ENCODE data around the gene RAD51AP1. TPM values are rescaled to one million over a fixed set of nuclear protein-coding genes. Genes with fewer than 3 reads are reported as not detected.

RAD51AP1 gene
- total RNA-seq, 1 donor from 2014 or later = 39.6 TPM

DNA sequence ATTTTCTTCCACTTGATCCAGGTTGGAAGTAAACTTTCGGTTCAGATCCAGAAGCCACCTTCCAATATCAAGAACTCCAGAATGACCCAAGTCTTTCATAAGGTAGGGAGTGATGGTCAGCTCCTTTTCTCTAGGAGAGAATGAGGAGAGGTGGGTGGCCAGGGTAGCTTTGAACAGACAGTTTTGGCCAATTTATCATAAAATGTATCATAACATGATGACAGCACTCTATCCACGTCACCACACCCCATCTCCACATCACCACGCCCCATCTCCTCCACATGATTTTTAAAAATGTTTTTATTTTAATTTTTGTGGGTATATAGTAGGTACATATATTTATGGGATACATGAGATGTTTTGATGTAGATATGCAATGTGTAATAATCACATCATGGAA is 50.2 kb downstream of the RAD51AP1 start:
- intact Hi-C loops (cut with micrococcal nuclease) = no loop called here

DNA sequence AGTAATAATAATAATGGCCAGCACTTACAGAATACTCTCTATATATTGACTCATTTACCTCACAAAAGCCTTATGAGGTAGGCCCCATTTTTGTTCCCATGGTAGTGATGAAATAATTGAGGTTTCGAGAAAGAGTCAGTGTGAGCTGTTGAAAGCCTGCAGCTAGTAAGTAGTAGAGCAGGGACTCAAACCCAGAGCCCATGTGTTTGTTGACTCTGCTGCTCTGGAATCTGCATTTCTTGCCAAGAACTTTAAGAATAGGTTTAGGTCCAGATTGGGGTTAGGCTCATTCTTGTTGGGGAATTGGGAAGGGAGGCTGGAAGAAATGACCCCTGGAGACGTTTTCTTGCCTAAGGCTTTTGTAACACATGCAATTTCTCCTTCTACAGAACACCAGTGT is 51.3 kb downstream of the RAD51AP1 start:
- intact Hi-C loops (cut with micrococcal nuclease) = no loop called here

GRCh38 chr12:4591180-4591687 is 52.5 kb downstream of the RAD51AP1 start:
- intact Hi-C loops (cut with micrococcal nuclease) = no loop called here

DNA sequence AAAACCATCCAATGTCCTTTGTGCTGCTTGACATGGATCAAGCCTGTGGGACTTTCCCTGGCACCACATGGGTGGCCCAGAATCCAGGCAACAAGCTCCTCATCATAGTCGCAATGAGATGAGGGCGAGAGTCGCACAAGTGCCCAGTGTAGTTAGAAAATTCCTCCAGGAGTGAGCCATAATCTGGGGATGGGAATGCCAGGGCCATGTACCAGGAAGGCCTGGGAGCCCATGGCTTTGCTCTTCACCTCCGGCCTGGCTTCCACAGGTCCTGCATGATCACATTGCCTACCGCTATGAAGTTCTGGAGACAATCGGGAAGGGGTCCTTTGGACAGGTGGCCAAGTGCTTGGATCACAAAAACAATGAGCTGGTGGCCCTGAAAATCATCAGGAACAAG is 57.2 kb downstream of the RAD51AP1 start:
- intact Hi-C loops (cut with micrococcal nuclease) = no loop called here

GRCh38 chr12:4603421-4603820 is 64.7 kb downstream of the RAD51AP1 start:
- intact Hi-C loops (cut with micrococcal nuclease) = no loop called here

GRCh38 chr12:4603946-4604345 is 65.3 kb downstream of the RAD51AP1 start:
- intact Hi-C loops (cut with micrococcal nuclease) = loop anchor here (1.0 kb wide), 3 partner anchors 45 to 283 kb away; partner anchors contain the start of genes AKAP3, NDUFA9 and TIGAR

DNA sequence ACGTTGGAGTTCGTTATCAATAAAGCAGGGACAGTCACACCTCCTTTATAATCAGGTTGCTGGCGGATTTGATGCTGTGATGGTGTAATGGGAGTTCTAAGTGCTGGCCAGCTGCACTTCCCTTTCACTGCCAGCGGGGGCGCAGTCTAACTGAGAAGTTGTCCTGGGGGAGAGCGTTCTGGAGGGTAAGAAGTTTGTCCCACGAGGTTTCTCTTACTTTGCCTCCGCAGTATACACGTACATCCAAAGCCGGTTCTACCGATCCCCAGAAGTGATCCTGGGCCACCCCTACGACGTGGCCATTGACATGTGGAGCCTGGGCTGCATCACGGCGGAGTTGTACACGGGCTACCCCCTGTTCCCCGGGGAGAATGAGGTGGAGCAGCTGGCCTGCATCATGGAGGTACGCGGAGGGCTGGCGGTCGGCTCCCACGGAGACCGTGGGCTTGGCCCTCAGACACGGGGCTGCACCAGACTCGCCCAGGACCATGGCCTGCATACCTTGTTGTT is 66.0 kb downstream of the RAD51AP1 start:
- intact Hi-C loops (cut with micrococcal nuclease) = loop anchor here (1.0 kb wide), 3 partner anchors 45 to 283 kb away; partner anchors contain the start of genes AKAP3, NDUFA9 and TIGAR

GRCh38 chr12:4607056-4607455 is 68.4 kb downstream of the RAD51AP1 start:
- intact Hi-C loops (cut with micrococcal nuclease) = no loop called here

DNA sequence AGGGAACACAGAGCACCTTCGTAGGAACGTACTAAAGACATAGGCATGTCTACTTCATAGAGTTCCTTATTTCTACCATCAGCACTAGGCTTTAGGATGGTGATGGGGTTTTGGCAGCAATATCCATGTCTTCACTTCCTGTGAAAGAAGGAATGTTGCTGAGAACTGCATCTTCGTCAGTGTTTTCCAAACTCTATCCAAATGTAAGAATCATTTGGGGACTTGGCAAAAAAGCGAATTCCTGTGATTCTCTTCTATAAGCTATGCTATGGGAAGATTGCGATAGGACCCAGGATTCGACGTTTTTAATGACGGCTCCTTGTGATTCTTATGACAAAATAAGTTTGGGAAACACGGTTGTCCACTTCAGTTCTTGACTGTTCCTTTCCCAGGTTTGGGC is 70.4 kb downstream of the RAD51AP1 start:
- intact Hi-C loops (cut with micrococcal nuclease) = no loop called here

Other genes starting within 250 kb of the RAD51AP1 start
- 7.8 and 11.0 TPM in 2 replicates for gene TIGAR, start 217.7 kb upstream of the RAD51AP1 start, total RNA-seq
- not detected in 2 replicates for gene FGF23, start 159.2 kb upstream of the RAD51AP1 start, total RNA-seq
- not detected in 2 replicates for gene FGF6, start 93.1 kb upstream of the RAD51AP1 start, total RNA-seq
- gene DYRK4, start 23.3 kb downstream of the RAD51AP1 start, total RNA-seq = 25.2 and 27.6 TPM in 2 replicates
- 0.93 and 1.4 TPM in 2 replicates for gene AKAP3, start 110.2 kb downstream of the RAD51AP1 start, total RNA-seq
- gene NDUFA9, start 110.2 kb downstream of the RAD51AP1 start, total RNA-seq = 110 and 129 TPM in 2 replicates
- gene GALNT8, start 181.5 kb downstream of the RAD51AP1 start, total RNA-seq = 2.1 and 2.9 TPM in 2 replicates